IMR-90 (cell line): ENCODE results near the gene GAB1. TPM values are rescaled to one million over a fixed set of nuclear protein-coding genes. Genes with fewer than 3 reads are reported as not detected.

Experiments
- ATAC-seq: fragments of 200-7000 bp; cut with Tn5 transposase; 2 replicates; pipeline ENCODE4 v1.9.1; 2020; ENCODE audit warnings: low read depth, mild to moderate bottlenecking, moderate library complexity
- BruUV-seq: library from RNA; stranded (reverse); fragments of 400-500 nt; replicated peaks from 2 replicates; lab custom pipeline; 2021; lab: Mats Ljungman, UMichigan
- CTCF ChIA-PET: fragments of 300-600 bp; formaldehyde crosslinking; extraction: SDS; loops from one replicate; lab custom pipeline; 2021; ENCODE audit warnings: antibody characterized with exemption; lab: Yijun Ruan, JAX
- POLR2A ChIA-PET: fragments of 300-600 bp; sonication (Branson Sonifier 250); formaldehyde crosslinking; loops from one replicate; lab custom pipeline; 2022; ENCODE audit warnings: antibody characterized with exemption; ENCODE audit not compliant: unreplicated experiment; lab: Charles Lee
- DNase-seq: peaks from one replicate; pipeline ENCODE4 v3.0.0; 2013
- H2AFZ ChIP-seq: replicated peaks from 2 replicates; pipeline ENCODE3; 2013; ENCODE audit warnings: low read length, mild to moderate bottlenecking; ENCODE audit not compliant: poor library complexity
- H2AK5ac ChIP-seq: 2 replicates; pipeline ENCODE4 v1.6.1; 2013; ENCODE audit warnings: low read depth, low read length, inconsistent platforms
- H2AK9ac ChIP-seq: replicated peaks from 2 replicates; pipeline ENCODE3; 2013; ENCODE audit warnings: mild to moderate bottlenecking, low read depth, low read length, moderate library complexity; ENCODE audit not compliant: poor library complexity
- H2BK120ac ChIP-seq: 2 replicates; pipeline ENCODE4 v1.6.1; 2013; ENCODE audit warnings: low read depth, low read length, inconsistent platforms
- H2BK15ac ChIP-seq: 3 replicates; pipeline ENCODE4 v1.6.1; 2013; ENCODE audit warnings: low read depth, low read length, inconsistent platforms
- H2BK20ac ChIP-seq: 2 replicates; pipeline ENCODE4 v1.6.1; 2013; ENCODE audit warnings: low read depth, mild to moderate bottlenecking, inconsistent platforms, low read length, moderate library complexity
- H2BK5ac ChIP-seq: 2 replicates; pipeline ENCODE4 v1.6.1; 2013; ENCODE audit warnings: mild to moderate bottlenecking, low read depth, low read length, inconsistent platforms; ENCODE audit not compliant: poor library complexity, severe bottlenecking
- H3K14ac ChIP-seq: replicated peaks from 2 replicates; pipeline ENCODE4 v1.6.1; 2013; ENCODE audit warnings: low read depth, low read length, inconsistent platforms
- H3K18ac ChIP-seq: 2 replicates; pipeline ENCODE4 v1.6.1; 2013; ENCODE audit warnings: low read depth, low read length, control low read depth
- H3K23ac ChIP-seq: 2 replicates; pipeline ENCODE4 v1.6.1; 2013; ENCODE audit warnings: low read depth, low read length, inconsistent platforms
- H3K27ac ChIP-seq: 2 replicates; pipeline ENCODE4 v1.5.1; 2013; ENCODE audit warnings: mild to moderate bottlenecking, control low read depth, low read length; ENCODE audit not compliant: insufficient read depth
- H3K27me3 ChIP-seq: 2 replicates; pipeline ENCODE4 v1.6.1; 2013; ENCODE audit warnings: low read length; ENCODE audit not compliant: control insufficient read depth, insufficient read depth
- H3K36me3 ChIP-seq: 2 replicates; pipeline ENCODE4 v1.6.1; 2013; ENCODE audit warnings: low read length, mixed read lengths; ENCODE audit not compliant: control insufficient read depth, insufficient read depth
- H3K4ac ChIP-seq: 2 replicates; pipeline ENCODE4 v1.6.1; 2013; ENCODE audit warnings: low read depth, low read length, inconsistent platforms
- H3K4me1 ChIP-seq: 2 replicates; pipeline ENCODE4 v1.6.1; 2013; ENCODE audit warnings: low read length, mixed read lengths; ENCODE audit not compliant: control insufficient read depth, insufficient read depth
- H3K4me2 ChIP-seq: 2 replicates; pipeline ENCODE4 v1.6.1; 2013; ENCODE audit warnings: low read depth, mild to moderate bottlenecking, control low read depth, low read length, moderate library complexity
- H3K4me3 ChIP-seq: 2 replicates; pipeline ENCODE4 v1.5.1; 2013; ENCODE audit warnings: low read depth, mild to moderate bottlenecking, control low read depth, low read length, moderate library complexity; ENCODE audit not compliant: insufficient read depth
- H3K56ac ChIP-seq: 2 replicates; pipeline ENCODE4 v1.6.1; 2013; ENCODE audit warnings: low read length, inconsistent platforms; ENCODE audit not compliant: insufficient read depth; ENCODE audit errors: extremely low read depth
- H3K79me1 ChIP-seq, 2 experiments: 2 replicates each; pipeline ENCODE4 v1.6.1; 2013; ENCODE audit warnings: low read length in 2 of 2, inconsistent platforms in 1 of 2, low read depth in 1 of 2
- H3K9ac ChIP-seq: 2 replicates; pipeline ENCODE4 v1.6.1; 2013; ENCODE audit warnings: low read depth, low read length, control low read depth
- H3K9me1 ChIP-seq: 2 replicates; pipeline ENCODE4 v1.6.1; 2013; ENCODE audit warnings: low read length, inconsistent platforms; ENCODE audit not compliant: insufficient read depth
- H3K9me3 ChIP-seq: 2 replicates; pipeline ENCODE4 v1.6.1; 2013; ENCODE audit warnings: low read length; ENCODE audit not compliant: control insufficient read depth, insufficient read depth
- H4K20me1 ChIP-seq: 2 replicates; pipeline ENCODE4 v1.6.1; 2013; ENCODE audit warnings: low read length, inconsistent platforms; ENCODE audit not compliant: insufficient read depth
- H4K5ac ChIP-seq: 2 replicates; pipeline ENCODE4 v1.6.1; 2013; ENCODE audit warnings: mild to moderate bottlenecking, low read depth, low read length, control low read depth
- H4K8ac ChIP-seq, 2 experiments: 2 replicates each; pipeline ENCODE4 v1.6.1; 2013; ENCODE audit warnings: low read depth in 2 of 2, low read length in 2 of 2, control low read depth in 1 of 2, inconsistent platforms in 1 of 2
- H4K91ac ChIP-seq: 2 replicates; pipeline ENCODE4 v1.6.1; 2013; ENCODE audit warnings: low read depth, low read length, inconsistent platforms; ENCODE audit not compliant: insufficient read depth
- BHLHE40 ChIP-seq: fragments of 150-350 bp; IDR thresholded peaks from 2 replicates; pipeline ENCODE4 v1.6.1; 2016; ENCODE audit warnings: mild to moderate bottlenecking, low read depth, low read length
- CEBPB ChIP-seq: IDR thresholded peaks from 2 replicates; pipeline ENCODE4 v1.6.1; 2012; ENCODE audit warnings: low read depth, low read length, improper control_type of control experiment
- CHD1 ChIP-seq: IDR thresholded peaks from 2 replicates; pipeline ENCODE4 v1.6.1; 2012; ENCODE audit warnings: low read depth, low read length, improper control_type of control experiment
- ELK1 ChIP-seq: fragments of 150-350 bp; IDR thresholded peaks from 2 replicates; pipeline ENCODE4 v1.6.1; 2016; ENCODE audit warnings: low read depth, mild to moderate bottlenecking, low read length, moderate library complexity, borderline replicate concordance
- FOS ChIP-seq: fragments of 150-350 bp; IDR thresholded peaks from 2 replicates; pipeline ENCODE4 v1.6.1; 2016; ENCODE audit warnings: low read depth, low read length
- MAFK ChIP-seq: IDR thresholded peaks from 2 replicates; pipeline ENCODE4 v1.6.1; 2012; ENCODE audit warnings: low read depth, low read length, improper control_type of control experiment
- MAZ ChIP-seq: IDR thresholded peaks from 2 replicates; pipeline ENCODE4 v1.6.1; 2012; ENCODE audit warnings: low read depth, mild to moderate bottlenecking, low read length, improper control_type of control experiment, moderate library complexity, borderline replicate concordance
- MXI1 ChIP-seq: IDR thresholded peaks from 2 replicates; pipeline ENCODE4 v1.6.1; 2012; ENCODE audit warnings: low read depth, mild to moderate bottlenecking, low read length, moderate library complexity, borderline replicate concordance
- NFE2L2 ChIP-seq: fragments of 150-350 bp; IDR thresholded peaks from 2 replicates; pipeline ENCODE4 v1.6.1; 2016; ENCODE audit warnings: low read depth, mild to moderate bottlenecking, low read length
- POLR2A ChIP-seq: IDR thresholded peaks from 2 replicates; pipeline ENCODE4 v1.6.1; 2012; ENCODE audit warnings: mild to moderate bottlenecking, low read depth, low read length
- RAD21 ChIP-seq: IDR thresholded peaks from 2 replicates; pipeline ENCODE4 v1.6.1; 2012; ENCODE audit warnings: low read length, improper control_type of control experiment
- RCOR1 ChIP-seq: IDR thresholded peaks from 2 replicates; pipeline ENCODE4 v1.6.1; 2012; ENCODE audit warnings: mild to moderate bottlenecking, low read length, improper control_type of control experiment; ENCODE audit not compliant: insufficient replicate concordance
- RFX5 ChIP-seq: IDR thresholded peaks from 2 replicates; pipeline ENCODE4 v1.8.0; 2012; ENCODE audit warnings: low read depth, mild to moderate bottlenecking, low read length, moderate library complexity
- SMC3 ChIP-seq: fragments of 150-350 bp; IDR thresholded peaks from 2 replicates; pipeline ENCODE4 v1.6.1; 2016; ENCODE audit warnings: low read depth, mild to moderate bottlenecking, antibody characterized with exemption, low read length, moderate library complexity
- WGBS, 2 experiments: methylation state at CpG; one replicate each; pipeline versions ENCODE4 v1.1.5 to v1.1.7; 2013; ENCODE audit warnings: missing lambda C conversion rate in 2 of 2; ENCODE audit not compliant: insufficient read length in 1 of 2; ENCODE audit errors: extremely low coverage in 2 of 2; 5-methylcytosine and 5-hydroxymethylcytosine counted together
- dilution Hi-C: fragments of 300-500 bp; cut with HindIII; formaldehyde crosslinking; loops from one replicate; pipeline ENCODE4 v1.14.3; 2018; ENCODE audit warnings: low sequenced_read_pairs; ENCODE audit not compliant: unreplicated experiment
- in situ Hi-C: fragments of 300-500 bp; cut with MboI; formaldehyde crosslinking; loops from 3 replicates; pipeline ENCODE4 v1.14.3; 2019; ENCODE audit warnings: low sequenced_read_pairs, inconsistent platforms, mixed read lengths
- intact Hi-C: fragments of 100-400 bp; cut with micrococcal nuclease; formaldehyde crosslinking; loops from 2 replicates; pipeline ENCODE4 v1.10.0; 2022
- polyA plus RNA-seq, 3 experiments: library from polyadenylated mRNA; depleted of rRNA; stranded (reverse); fragments of >200 nt; gene quantifications; 2 replicates each; pipeline ENCODE4 v1.2.3, GENCODE V29; 2012; ENCODE audit warnings: low replicate concordance in 1 of 3
- total RNA-seq: library from RNA; depleted of rRNA; stranded (reverse); fragments of >200 nt; gene quantifications from 2 replicates; pipeline ENCODE4 v1.2.3, GENCODE V29; 2012
- TF ChIP-seq, protein P1 (sequence below): conservative IDR thresholded peaks from 2 replicates; pipeline ENCODE4 v1.5.1; 2012; ENCODE audit warnings: mild to moderate bottlenecking, low read depth, low read length, improper control_type of control experiment
- TF ChIP-seq, protein P2 (sequence below): fragments of 150-350 bp; IDR thresholded peaks from 2 replicates; pipeline ENCODE4 v1.6.1; 2017; ENCODE audit warnings: mild to moderate bottlenecking, antibody characterized with exemption, low read length, low read depth

Gene GAB1
- total and polyA plus RNA-seq, 2 of the 4 experiments (the other 2 are of a cell fraction) = 2.8 to 12.0 TPM

GRCh38 chr4:143359644-143360193 lies 23.0 kb downstream of the GAB1 start:
- intact Hi-C loops (loop anchor here (2.0 kb wide), 1 partner anchor 15 kb away; no protein-coding TSS in a partner anchor), dilution Hi-C loops (no loop called here), in situ Hi-C loops (no loop called here)
- Histone ChIP-seq H3K79me1 (peaks cover 45 to 73% of the 10 kb centered on the region in 2 experiments), H3K9me3 (no peaks in the 10 kb centered on the region), H3K27ac (peak overlapping the region; percentile 33; the same call in 1 of the 2 replicates), H3K36me3 (no peaks in the 10 kb centered on the region), H4K91ac (peak overlapping the region; percentile 18; the same call in 1 of the 2 replicates), H2AFZ (no peak overlapping the region), H2AK9ac (no peak overlapping the region), H2BK120ac (peak overlapping the region; percentile 91), H3K4me3 (no peak overlapping the region), H3K4me2 (peak overlapping the region; percentile 73; the same call in 1 of the 2 replicates), H4K20me1 (no peaks in the 10 kb centered on the region), H3K14ac (peak overlapping the region; percentile 82), H3K9ac (no peak overlapping the region), H3K4me1 (peaks cover 20% of the 10 kb centered on the region), H2BK15ac (peak overlapping the region; percentile 88), H2AK5ac (peak overlapping the region; percentile 48), H3K27me3 (no peaks in the 10 kb centered on the region), H4K5ac (peak overlapping the region; percentile 65), H3K23ac (peak overlapping the region; percentile 82; the same call in 1 of the 2 replicates), H3K9me1 (peaks cover 11% of the 10 kb centered on the region), H3K4ac (peak overlapping the region; percentile 79), H2BK20ac (peak overlapping the region; percentile 95), H4K8ac (peak overlapping the region; percentile 40 to 42; a peak in 3 of 4 replicates), H3K56ac (peak overlapping the region; percentile 42; the same call in 1 of the 2 replicates), H3K18ac (peak overlapping the region; percentile 84; the same call in 1 of the 2 replicates), H2BK5ac (peak overlapping the region; percentile 74)
- ATAC-seq = no peak
- ChIA-PET POLR2A (no interaction called here), CTCF (no interaction called here)
- BruUV-seq = no TSS peak
- TF ChIP-seq BHLHE40 = no peak
- no peak for TF ChIP-seq CHD1
- no peak for TF ChIP-seq MAZ
- TF ChIP-seq FOS = no peak
- no peak for TF ChIP-seq RCOR1
- no peak for TF ChIP-seq CEBPB
- TF ChIP-seq RFX5 = no peak
- TF ChIP-seq, protein P1, sequence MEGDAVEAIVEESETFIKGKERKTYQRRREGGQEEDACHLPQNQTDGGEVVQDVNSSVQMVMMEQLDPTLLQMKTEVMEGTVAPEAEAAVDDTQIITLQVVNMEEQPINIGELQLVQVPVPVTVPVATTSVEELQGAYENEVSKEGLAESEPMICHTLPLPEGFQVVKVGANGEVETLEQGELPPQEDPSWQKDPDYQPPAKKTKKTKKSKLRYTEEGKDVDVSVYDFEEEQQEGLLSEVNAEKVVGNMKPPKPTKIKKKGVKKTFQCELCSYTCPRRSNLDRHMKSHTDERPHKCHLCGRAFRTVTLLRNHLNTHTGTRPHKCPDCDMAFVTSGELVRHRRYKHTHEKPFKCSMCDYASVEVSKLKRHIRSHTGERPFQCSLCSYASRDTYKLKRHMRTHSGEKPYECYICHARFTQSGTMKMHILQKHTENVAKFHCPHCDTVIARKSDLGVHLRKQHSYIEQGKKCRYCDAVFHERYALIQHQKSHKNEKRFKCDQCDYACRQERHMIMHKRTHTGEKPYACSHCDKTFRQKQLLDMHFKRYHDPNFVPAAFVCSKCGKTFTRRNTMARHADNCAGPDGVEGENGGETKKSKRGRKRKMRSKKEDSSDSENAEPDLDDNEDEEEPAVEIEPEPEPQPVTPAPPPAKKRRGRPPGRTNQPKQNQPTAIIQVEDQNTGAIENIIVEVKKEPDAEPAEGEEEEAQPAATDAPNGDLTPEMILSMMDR = no peak
- no peak for TF ChIP-seq RAD21
- TF ChIP-seq SMC3 = no peak
- TF ChIP-seq NFE2L2 = no peak
- TF ChIP-seq, protein P2, sequence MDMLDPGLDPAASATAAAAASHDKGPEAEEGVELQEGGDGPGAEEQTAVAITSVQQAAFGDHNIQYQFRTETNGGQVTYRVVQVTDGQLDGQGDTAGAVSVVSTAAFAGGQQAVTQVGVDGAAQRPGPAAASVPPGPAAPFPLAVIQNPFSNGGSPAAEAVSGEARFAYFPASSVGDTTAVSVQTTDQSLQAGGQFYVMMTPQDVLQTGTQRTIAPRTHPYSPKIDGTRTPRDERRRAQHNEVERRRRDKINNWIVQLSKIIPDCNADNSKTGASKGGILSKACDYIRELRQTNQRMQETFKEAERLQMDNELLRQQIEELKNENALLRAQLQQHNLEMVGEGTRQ = no peak
- TF ChIP-seq MXI1 = no peak
- no peak for TF ChIP-seq ELK1
- no peak for TF ChIP-seq POLR2A
- TF ChIP-seq MAFK = no peak
- DNase-seq = no peak
- no CpG with 5 or more reads among the region's 1 CpG for WGBS, 2 experiments
